Fibroblast of lung (primary cell): Measurements from ENCODE around the gene MAP6. TPM values are rescaled to one million over a fixed set of nuclear protein-coding genes. Genes with fewer than 3 reads are reported as not detected.

Source experiments
- DNase-seq, 2 donors: peaks; one replicate each; pipeline versions ENCODE4 v3.0.0 to v3.0.0-alpha.2; 2010; ENCODE audit warnings: low read depth in 2 of 2
- H2AFZ ChIP-seq: 2 replicates; pipeline ENCODE4 v1.5.1; 2012; ENCODE audit warnings: low read length, control low read depth, inconsistent platforms
- H3K27ac ChIP-seq: 2 replicates; pipeline ENCODE4 v1.5.1; 2011; ENCODE audit warnings: low read length, control low read depth; ENCODE audit not compliant: insufficient read depth
- H3K27me3 ChIP-seq: 2 replicates; pipeline ENCODE4 v1.5.1; 2011; ENCODE audit warnings: mild to moderate bottlenecking, low read length; ENCODE audit not compliant: control insufficient read depth, insufficient read depth
- H3K36me3 ChIP-seq: 2 replicates; pipeline ENCODE4 v1.5.1; 2011; ENCODE audit warnings: low read length; ENCODE audit not compliant: control insufficient read depth, insufficient read depth
- H3K4me1 ChIP-seq: 2 replicates; pipeline ENCODE4 v1.5.1; 2011; ENCODE audit warnings: low read length; ENCODE audit not compliant: control insufficient read depth, insufficient read depth; ENCODE audit errors: extremely low read depth
- H3K4me2 ChIP-seq: 2 replicates; pipeline ENCODE4 v1.5.1; 2011; ENCODE audit warnings: low read length, control low read depth; ENCODE audit not compliant: insufficient read depth; ENCODE audit errors: extremely low read depth
- H3K4me3 ChIP-seq, 4 experiments: fragments of 200-600 bp in 1 of 4; sonication (generic) in 1 of 4; replicated peaks in 1 of 4; 2 replicates each; pipeline ENCODE4 v1.5.1; 2011 to 2016; ENCODE audit warnings: low read length in 4 of 4, low read depth in 3 of 4, mild to moderate bottlenecking in 3 of 4, control low read depth in 2 of 4, inconsistent platforms in 1 of 4, mixed read lengths in 1 of 4; ENCODE audit not compliant: insufficient read depth in 1 of 4; ENCODE audit errors: control extremely low read depth in 1 of 4
- H3K79me2 ChIP-seq: 2 replicates; pipeline ENCODE4 v1.5.1; 2012; ENCODE audit warnings: mild to moderate bottlenecking, low read length, inconsistent platforms; ENCODE audit not compliant: control insufficient read depth, insufficient read depth
- H3K9ac ChIP-seq: 2 replicates; pipeline ENCODE4 v1.5.1; 2011; ENCODE audit warnings: mild to moderate bottlenecking, low read length, control low read depth; ENCODE audit not compliant: insufficient read depth
- H3K9me3 ChIP-seq: 2 replicates; pipeline ENCODE4 v1.5.1; 2012; ENCODE audit warnings: low read depth, low read length; ENCODE audit not compliant: control insufficient read depth, insufficient read depth
- H4K20me1 ChIP-seq: 2 replicates; pipeline ENCODE4 v1.5.1; 2011; ENCODE audit warnings: low read length; ENCODE audit not compliant: control insufficient read depth, insufficient read depth; ENCODE audit errors: extremely low read depth
- EZH2 ChIP-seq: IDR thresholded peaks from 2 replicates; pipeline ENCODE4 v1.5.1; 2012; ENCODE audit warnings: low read length, control low read depth, mild to moderate bottlenecking; ENCODE audit errors: missing control alignments
- polyA plus RNA-seq, 2 donors: library from polyadenylated mRNA; depleted of rRNA in 1 of 2; stranded (reverse) in 1 of 2; unstranded in 1 of 2; fragments of >200 nt; gene quantifications; 2 replicates each; pipeline ENCODE4 v1.2.1, GENCODE V29; 2011 to 2012; ENCODE audit warnings: missing spikeins in 1 of 2
- total RNA-seq: library from RNA; depleted of rRNA; stranded (reverse); fragments of >200 nt; gene quantifications from 2 replicates; pipeline ENCODE4 v1.2.1, GENCODE V29; 2014
- TF ChIP-seq, protein P1 (sequence below), 2 donors: IDR thresholded peaks in 1 of 2; conservative IDR thresholded peaks in 1 of 2; 1 replicate in 1 of 2; 2 replicates in 1 of 2; pipeline ENCODE4 v1.5.1; 2011 to 2012; ENCODE audit warnings: low read length in 2 of 2, control low read depth in 1 of 2, inconsistent platforms in 1 of 2, low read depth in 1 of 2, mild to moderate bottlenecking in 1 of 2

The MAP6 gene
- total and polyA plus RNA-seq, 2 donors (not counting 1 experiment from before 2014, with no cell fraction given) = 0.17 to 1.0 TPM

DNA sequence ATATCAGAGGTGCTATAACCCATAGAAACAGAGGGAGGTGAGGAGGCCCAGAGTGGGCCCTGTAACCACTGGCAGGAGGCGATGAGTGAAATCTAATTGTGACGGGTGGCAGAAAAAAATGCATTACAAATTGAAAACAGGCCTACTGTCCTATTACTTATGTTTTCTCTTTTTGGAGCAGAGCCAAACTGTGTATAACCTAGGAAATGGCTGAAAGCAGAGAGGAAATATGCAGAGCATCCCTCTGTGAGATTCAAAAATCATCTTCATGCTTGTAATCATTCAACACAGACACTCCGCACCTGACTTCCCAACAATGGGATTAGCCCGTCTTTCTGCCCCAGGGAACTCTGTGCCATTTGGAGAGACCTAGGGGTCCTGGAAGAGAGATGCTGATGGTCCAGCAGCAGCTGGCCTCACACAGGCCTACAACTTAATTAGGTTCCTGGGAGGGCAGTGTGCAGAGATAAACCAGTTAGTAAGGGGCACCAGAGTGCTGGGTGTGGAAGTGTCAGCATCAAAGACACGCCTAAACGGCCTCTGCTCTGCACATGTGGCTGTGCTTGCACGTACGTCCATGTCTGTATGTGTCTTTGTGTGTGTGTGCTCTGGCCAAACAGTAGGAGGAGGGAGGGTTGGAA is 41.8 kb downstream of the MAP6 start:
- Histone ChIP-seq H2AFZ (no peak overlapping the region), H3K4me1 (peaks cover 15% of the 10 kb centered on the region), H4K20me1 (no peaks in the 10 kb centered on the region), H3K27ac (peak overlapping the region; percentile 37), H3K9me3 (no peaks in the 10 kb centered on the region), H3K4me3 (no peak overlapping the region), H3K36me3 (no peaks in the 10 kb centered on the region), H3K27me3 (peaks cover under 1% of the 10 kb centered on the region), H3K79me2 (no peaks in the 10 kb centered on the region), H3K4me2 (no peak overlapping the region), H3K9ac (no peak overlapping the region)
- peak in 1 of 2 donors; percentile 48 for DNase-seq
- TF ChIP-seq, protein P1, sequence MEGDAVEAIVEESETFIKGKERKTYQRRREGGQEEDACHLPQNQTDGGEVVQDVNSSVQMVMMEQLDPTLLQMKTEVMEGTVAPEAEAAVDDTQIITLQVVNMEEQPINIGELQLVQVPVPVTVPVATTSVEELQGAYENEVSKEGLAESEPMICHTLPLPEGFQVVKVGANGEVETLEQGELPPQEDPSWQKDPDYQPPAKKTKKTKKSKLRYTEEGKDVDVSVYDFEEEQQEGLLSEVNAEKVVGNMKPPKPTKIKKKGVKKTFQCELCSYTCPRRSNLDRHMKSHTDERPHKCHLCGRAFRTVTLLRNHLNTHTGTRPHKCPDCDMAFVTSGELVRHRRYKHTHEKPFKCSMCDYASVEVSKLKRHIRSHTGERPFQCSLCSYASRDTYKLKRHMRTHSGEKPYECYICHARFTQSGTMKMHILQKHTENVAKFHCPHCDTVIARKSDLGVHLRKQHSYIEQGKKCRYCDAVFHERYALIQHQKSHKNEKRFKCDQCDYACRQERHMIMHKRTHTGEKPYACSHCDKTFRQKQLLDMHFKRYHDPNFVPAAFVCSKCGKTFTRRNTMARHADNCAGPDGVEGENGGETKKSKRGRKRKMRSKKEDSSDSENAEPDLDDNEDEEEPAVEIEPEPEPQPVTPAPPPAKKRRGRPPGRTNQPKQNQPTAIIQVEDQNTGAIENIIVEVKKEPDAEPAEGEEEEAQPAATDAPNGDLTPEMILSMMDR (conservative IDR thresholded peaks at IDR 0.05 in 1 of 2, IDR thresholded peaks at IDR 0.05 in 1 of 2; ENCODE audit: low read depth in 1 of 2, low read length in 2 of 2) = no peak
- TF ChIP-seq EZH2 = no peak

DNA sequence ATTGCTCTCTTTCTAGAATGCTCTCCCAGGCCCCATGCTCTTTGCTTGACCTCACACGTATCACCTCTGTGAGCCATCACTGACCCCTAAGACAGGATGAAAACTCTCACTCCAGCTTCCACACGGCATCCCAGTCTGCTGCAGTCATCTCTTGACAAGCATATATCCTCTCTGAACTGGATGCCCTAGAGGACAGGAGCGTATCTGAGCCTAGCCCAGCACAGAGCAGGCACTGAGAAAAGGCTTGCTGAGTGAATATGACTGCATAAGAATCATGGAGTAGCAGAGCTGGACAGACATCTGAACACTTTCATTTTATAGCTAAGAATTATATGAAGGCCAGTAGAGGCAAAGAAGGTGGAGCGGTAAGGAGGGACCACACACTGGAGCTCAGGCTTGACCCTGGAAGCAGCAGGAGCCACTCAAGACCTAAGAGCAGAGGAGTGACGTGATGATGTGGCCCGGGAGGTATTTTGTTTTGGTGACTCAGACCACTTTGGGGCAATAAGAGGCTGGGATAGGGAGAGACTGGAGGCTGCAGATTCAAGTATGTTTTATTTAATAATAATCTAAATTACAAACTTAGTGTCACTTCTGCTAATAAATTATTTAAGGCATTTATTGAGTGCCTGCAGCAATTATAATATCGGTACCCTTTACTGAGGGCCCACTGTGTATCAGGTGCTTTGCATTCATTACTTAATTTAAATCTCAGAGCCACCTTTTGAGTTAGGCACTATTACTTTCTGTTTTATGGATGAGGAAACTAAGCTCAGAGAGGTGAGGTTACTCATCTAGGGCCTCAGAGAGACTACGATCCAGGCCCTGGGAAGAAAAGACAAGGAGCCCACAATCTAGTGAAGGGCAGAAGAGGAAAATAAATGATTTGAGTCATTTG is 42.6 kb downstream of the MAP6 start:
- TF ChIP-seq, protein P1 (conservative IDR thresholded peaks at IDR 0.05 in 1 of 2, IDR thresholded peaks at IDR 0.05 in 1 of 2; ENCODE audit: low read depth in 1 of 2, low read length in 2 of 2) = no peak
- TF ChIP-seq EZH2 = no peak
- Histone ChIP-seq H3K4me3 (no peak overlapping the region), H3K9me3 (no peaks in the 10 kb centered on the region), H3K4me1 (peaks cover 15% of the 10 kb centered on the region), H2AFZ (no peak overlapping the region), H3K27ac (peak overlapping the region; percentile 50), H3K36me3 (no peaks in the 10 kb centered on the region), H3K79me2 (no peaks in the 10 kb centered on the region), H4K20me1 (no peaks in the 10 kb centered on the region), H3K27me3 (no peaks in the 10 kb centered on the region), H3K9ac (no peak overlapping the region), H3K4me2 (peak overlapping the region; percentile 19)
- DNase-seq = peak; percentile 90 to 91

DNA sequence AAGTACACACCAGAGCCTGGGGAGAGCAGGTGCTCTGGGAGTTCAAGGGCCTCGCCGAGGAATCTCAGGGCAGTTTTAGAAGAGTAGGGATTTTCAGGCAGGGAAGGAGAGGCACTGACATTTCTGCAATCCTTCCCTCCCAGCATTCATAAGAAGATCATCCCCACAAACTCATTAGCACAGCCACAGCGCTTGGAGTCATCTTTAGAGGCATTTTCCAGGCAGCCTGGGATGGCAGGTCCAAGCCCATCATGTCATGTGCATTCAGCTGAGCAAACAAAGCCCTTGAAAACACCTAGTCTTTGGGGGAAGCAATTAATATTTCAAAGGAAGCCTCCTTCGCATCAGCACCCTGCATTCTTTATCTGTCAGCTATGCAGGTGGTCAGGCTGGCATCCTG is 43.8 kb downstream of the MAP6 start:
- DNase-seq = no peak
- Histone ChIP-seq H3K4me2 (no peak overlapping the region), H3K4me3 (no peak overlapping the region), H4K20me1 (no peaks in the 10 kb centered on the region), H3K27ac (no peak overlapping the region), H3K9me3 (no peaks in the 10 kb centered on the region), H3K27me3 (no peaks in the 10 kb centered on the region), H3K9ac (no peak overlapping the region), H3K4me1 (peaks cover 15% of the 10 kb centered on the region), H2AFZ (no peak overlapping the region), H3K79me2 (no peaks in the 10 kb centered on the region), H3K36me3 (no peaks in the 10 kb centered on the region)
- TF ChIP-seq EZH2 = no peak
- TF ChIP-seq, protein P1 (conservative IDR thresholded peaks at IDR 0.05 in 1 of 2, IDR thresholded peaks at IDR 0.05 in 1 of 2; ENCODE audit: low read depth in 1 of 2, low read length in 2 of 2) = no peak
